Stimulated activated CD4-positive, alpha-beta T cell treated with anti-CD3 and anti-CD28 coated beads, Interleukin-12 subunit alpha, Interleukin-12 subunit beta, amount 100 ng/mL, for 48 hours (primary cell): Measurements from ENCODE around the gene OLFM1.

Source experiments
- DNase-seq, 3 donors: peaks; one replicate each; pipeline ENCODE4 v3.0.0-alpha.2; 2020; ENCODE audit warnings: low read depth in 2 of 3, low spot score in 1 of 3

The OLFM1 gene

DNA sequence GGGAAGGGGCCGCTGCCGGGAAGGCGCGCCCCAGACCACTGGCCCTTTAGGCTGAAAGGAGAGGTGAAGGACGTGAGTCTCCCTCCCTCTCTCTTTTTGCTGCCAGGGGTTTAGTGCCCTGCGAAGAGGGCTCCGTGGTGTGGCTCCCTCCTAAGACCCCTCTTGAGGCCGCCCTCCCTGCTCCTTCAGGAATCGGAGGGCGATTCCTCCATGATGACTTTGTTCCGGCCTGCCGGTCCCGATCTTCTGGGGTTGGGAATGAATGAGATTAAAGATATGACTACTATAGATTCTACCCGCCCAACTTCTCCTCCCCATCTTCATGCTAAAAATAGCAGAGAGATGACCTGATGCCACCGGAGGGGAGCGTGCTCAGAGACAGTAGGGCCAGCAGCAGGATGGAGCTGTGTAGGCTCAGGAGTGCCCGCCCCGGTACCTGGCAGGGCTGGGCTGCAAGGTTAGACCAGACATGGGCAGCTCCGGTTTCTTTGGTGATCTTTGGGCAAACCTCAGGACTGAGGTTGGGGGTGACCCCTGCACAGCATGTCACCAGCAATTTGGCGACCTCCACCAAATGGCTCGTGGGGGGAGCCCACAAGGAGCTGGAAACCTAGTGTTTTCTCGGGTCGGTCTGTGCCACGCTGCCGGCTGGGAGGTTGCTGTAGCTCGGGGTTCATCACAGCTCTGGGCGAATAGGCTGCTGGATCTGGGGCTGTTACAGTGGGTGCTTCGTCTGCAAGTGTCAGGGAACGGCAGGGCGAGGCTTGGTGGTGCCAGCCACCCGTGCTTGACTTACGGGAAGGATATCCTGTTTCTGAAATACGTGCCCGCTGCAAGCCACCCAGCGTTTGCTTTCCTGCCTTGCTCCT lies 1.7 kb downstream of the OLFM1 start:
- no peak for DNase-seq

GRCh38 chr9:135090081-135090480 lies 2.6 kb downstream of the OLFM1 start:
- DNase-seq = no peak

- DNase-seq = no peak
These were observed 3.1 kb downstream of the OLFM1 start for GRCh38 chr9:135090547-135090946.

GRCh38 chr9:135091545-135091944 lies 4.1 kb downstream of the OLFM1 start:
- no peak for DNase-seq

- no peak for DNase-seq
These were observed 5.6 kb downstream of the OLFM1 start for GRCh38 chr9:135093111-135093510.

DNA sequence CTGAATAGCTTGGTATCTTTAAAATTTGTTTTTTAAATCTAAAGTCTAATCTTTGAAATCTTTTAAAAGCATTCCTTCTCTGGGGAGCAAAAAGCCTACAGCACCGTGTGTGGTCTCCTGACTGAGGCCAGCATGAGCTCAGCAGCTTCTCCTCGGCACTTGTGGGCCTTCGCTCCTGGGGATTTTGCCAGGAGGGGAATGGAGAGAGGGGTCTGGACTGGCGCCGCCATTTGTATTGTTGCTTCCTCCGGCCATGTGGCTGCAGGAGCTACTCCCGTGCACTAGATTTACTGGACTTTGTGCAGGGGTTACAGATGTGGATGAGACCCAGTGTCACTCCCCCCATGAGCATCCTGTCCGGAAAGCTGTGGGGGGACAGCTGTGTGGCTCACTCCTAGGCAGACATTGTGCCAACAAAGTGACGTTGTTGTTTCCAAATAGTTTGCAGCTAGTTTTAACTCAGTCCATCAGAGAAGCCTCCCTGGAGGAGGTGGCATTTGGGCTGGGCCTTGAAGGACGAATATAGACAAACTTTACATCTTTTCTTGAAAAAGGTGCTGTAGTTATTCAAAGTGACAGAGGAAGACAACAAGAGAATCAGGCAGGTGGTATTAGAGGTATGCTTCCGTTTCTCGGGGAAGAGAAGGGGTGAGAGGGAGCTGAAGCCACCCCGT lies 6.6 kb downstream of the OLFM1 start:
- no peak for DNase-seq

DNA sequence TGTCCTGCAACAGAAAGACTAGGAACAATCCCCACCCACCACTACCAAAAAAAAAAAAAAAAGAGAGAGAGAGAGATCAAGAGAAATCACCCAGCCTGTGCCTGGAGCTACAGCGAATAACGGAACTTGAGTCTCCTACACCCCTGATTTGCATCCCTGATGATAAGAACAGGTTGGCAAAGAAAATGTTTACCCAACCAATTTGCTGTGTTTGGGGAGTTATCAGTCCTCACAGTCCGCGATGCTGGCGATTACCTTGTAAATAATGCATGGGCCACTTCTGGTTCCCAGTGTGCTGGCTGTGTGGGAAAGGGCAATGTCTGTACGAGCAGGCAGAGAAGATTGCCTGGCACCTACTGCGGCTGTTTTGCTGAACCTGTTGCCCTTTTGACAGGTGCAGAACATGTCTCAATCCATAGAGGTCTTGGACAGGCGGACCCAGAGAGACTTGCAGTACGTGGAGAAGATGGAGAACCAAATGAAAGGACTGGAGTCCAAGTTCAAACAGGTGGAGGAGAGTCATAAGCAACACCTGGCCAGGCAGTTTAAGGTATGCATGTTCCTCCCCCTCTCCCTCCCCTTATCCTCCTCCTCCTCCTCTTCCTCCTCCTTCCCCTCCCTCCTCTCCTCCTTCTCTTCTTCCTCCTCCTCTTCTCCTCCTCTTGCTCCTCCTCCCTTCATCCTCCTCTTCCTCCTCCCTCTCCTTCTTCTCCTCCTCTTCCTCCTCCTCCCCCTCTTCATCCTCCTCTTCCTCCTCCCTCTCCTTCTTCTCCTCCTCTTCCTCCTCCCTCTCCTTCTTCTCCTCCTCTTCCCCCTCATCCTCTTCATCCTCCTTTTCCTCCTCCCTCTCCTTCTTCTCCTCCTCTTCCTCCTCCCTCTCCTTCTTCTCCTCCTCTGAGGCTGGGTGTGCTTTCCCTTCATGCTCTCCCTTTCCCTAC lies 8.3 kb downstream of the OLFM1 start:
- no peak for DNase-seq

DNA sequence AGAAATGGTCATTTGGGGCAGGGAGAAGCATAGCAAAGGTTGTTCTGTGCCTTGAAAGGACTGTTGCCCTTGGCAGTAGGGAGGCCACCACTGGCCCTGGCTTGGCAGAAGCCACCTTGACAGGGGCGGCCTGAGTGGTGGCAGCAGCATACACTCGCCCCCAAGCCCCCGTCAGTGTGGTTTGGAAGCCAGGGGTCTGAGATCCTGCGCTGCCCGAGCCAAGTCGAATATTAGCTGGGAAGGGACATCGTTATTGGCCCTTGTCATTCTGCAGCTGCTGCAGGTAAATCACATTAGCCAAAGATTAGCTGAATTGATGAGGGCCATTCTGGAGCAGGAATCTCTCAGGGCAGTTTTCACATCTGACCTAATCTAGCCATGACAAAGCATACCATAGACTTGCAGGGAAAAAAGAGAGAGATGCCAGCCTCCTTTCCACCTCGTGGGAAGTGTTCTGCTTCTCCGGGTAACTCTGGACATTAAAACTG lies 9.0 kb downstream of the OLFM1 start:
- DNase-seq = no peak

DNA sequence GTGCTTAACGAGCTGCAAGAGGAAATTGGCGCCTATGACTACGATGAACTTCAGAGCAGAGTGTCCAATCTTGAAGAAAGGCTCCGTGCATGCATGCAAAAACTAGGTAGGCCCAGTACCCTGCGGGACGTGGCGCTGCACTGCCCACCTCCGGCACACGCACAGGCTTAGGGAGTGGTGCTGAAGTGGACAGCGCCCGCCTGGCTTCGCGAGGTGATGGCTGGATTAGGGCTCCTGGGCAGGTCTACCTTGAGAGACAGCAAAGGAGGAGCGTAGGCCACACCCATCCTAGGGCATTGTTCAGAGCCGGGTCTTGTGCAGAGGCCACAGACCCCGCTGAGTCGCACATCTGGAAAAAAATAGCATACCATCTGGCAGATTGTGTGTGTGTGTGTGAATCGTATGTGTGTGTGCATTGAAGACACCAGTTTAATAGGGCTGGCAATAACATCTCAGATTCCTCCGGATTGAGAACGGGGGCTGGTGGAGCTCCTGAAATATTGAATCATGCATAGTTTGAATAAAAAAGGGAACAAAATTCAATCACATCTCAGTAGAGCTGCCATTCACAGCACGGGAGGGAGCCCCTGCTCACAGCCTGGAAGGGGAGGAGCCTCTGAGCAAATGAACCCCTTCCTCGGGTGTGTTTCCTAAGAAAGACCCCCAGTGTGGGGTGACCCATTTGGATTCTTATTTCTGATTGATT lies 11.1 kb downstream of the OLFM1 start:
- no peak for DNase-seq

- no peak for DNase-seq
These were observed 12.1 kb downstream of the OLFM1 start for GRCh38 chr9:135099574-135099973.

DNA sequence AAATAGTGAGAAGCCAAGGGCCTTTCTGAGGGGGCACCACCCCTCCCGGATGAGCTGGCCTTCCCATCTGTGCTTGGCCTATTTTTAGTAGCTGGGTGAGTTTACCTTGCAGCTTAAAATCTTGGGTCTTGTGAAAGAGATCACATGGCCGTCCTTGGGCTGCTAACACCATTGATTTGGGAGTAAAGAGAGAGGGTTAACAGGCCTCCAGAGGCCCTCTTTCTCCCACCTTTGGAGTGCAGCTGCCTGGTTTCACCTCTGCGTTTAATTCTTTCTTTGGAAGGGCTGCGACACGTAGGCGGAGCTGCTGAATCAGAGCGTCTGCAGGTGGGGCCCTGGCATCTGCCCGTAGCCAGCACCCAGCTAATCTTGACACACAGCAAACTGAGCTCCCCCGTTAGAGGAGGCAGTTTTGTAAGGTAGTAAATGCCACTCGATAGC lies 12.8 kb downstream of the OLFM1 start:
- DNase-seq = no peak

- no peak for DNase-seq
These were observed 13.4 kb downstream of the OLFM1 start for GRCh38 chr9:135100725-135101410.

GRCh38 chr9:135101486-135101885 lies 14.0 kb downstream of the OLFM1 start:
- DNase-seq = no peak

- no peak for DNase-seq
These were observed 14.5 kb downstream of the OLFM1 start for GRCh38 chr9:135101926-135102325.

GRCh38 chr9:135102331-135102730 lies 14.9 kb downstream of the OLFM1 start:
- no peak for DNase-seq

DNA sequence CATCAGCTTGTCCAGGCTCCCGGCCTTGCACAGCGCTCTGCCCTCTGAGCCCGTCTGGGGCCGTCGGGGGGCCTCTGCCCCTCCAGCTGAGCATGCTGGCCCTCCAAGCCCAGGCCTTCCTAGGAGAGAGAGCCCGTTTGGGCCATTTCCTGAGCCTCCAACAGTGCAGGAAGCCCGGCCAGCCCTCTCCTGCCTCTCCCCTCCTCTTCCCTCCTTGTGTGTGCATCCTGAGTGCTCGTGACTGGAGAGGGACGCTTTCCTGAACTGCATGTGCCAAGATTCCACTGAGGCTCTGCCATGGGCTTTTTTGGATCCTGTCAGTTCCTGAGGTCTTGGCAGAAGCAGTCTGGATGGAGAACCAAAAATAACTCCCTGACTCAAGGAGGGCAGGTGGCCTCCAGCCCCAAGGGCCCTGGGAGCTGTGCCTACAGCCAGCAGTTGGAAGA lies 15.6 kb downstream of the OLFM1 start:
- no peak for DNase-seq

- DNase-seq = no peak
These were observed 16.6 kb downstream of the OLFM1 start for GRCh38 chr9:135103931-135104639.

- DNase-seq = no peak
These were observed 17.3 kb downstream of the OLFM1 start for GRCh38 chr9:135104761-135105160.

DNA sequence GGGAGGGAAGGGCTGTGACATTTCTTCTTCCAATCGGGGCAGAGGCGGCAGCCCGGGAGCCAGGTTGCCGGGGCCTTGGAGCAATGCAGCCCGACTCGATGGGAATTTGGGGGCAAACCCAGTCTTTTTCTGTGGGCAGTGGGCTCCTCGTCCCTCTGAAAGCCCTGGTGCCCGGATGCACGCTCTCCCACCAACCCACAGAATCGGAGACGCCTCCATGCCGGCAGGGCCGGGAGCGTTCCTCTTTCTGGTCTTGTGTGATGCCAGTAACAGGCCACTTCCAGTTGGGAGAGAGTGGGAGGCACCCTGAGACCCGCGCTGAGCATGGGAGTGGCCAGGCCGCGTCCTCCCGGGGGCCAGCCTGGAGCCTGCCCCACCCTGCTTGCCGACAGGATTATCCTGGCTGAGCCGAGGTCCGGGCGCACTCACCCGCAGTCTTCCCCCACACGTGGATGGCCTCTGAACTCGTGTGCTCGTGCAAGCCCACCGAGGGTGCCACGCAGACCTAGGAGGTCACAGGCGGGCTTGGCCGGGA lies 17.8 kb downstream of the OLFM1 start:
- DNase-seq = no peak
